HFF-Myc (cell line): ENCODE data around the gene NR2C2.

Experiments
- DNase-seq: peaks from one replicate; pipeline ENCODE4 v3.0.0-alpha.2; 2011; ENCODE audit warnings: low read depth; ENCODE audit errors: extremely low read depth
- H3K4me3 ChIP-seq: replicated peaks from 2 replicates; pipeline ENCODE4 v1.5.1; 2011; ENCODE audit warnings: low read depth, mild to moderate bottlenecking, control low read depth, low read length
- CTCF ChIP-seq: IDR thresholded peaks from 2 replicates; pipeline ENCODE4 v1.5.1; 2012; ENCODE audit warnings: mild to moderate bottlenecking, low read depth, low read length, control low read depth; ENCODE audit errors: missing control alignments

NR2C2 gene

GRCh38 chr3:14905055-14905657 is 42.2 kb upstream of the NR2C2 start:
- no peak for TF ChIP-seq CTCF
- no peak for DNase-seq
- H3K4me3 ChIP-seq: no peak overlapping the region

GRCh38 chr3:14906355-14906971 is 40.9 kb upstream of the NR2C2 start:
- no peak overlapping the region for H3K4me3 ChIP-seq
- TF ChIP-seq CTCF: no peak
- DNase-seq: no peak

GRCh38 chr3:14907043-14907966 is 40.1 kb upstream of the NR2C2 start:
- TF ChIP-seq CTCF: no peak
- no peak for DNase-seq
- no peak overlapping the region for H3K4me3 ChIP-seq

GRCh38 chr3:14909250-14909649 is 38.1 kb upstream of the NR2C2 start:
- TF ChIP-seq CTCF: no peak
- no peak for DNase-seq

GRCh38 chr3:14911651-14912050 is 35.7 kb upstream of the NR2C2 start:
- H3K4me3 ChIP-seq: no peak overlapping the region
- no peak for TF ChIP-seq CTCF
- DNase-seq: no peak

More at GRCh38 chr3:14909250-14909649, 38.1 kb upstream of the NR2C2 start:
- no peak overlapping the region for H3K4me3 ChIP-seq

GRCh38 chr3:14913071-14913925 is 34.1 kb upstream of the NR2C2 start:
- H3K4me3 ChIP-seq: no peak overlapping the region
- no peak for DNase-seq
- TF ChIP-seq CTCF: no peak
